Panc1 (cell line): ENCODE data around the gene SRRM3. TPM values are rescaled to one million over a fixed set of nuclear protein-coding genes. Genes with fewer than 3 reads are reported as not detected.
A peak's percentile ranks its signal among the peaks of the same experiment; 100 is the strongest.
"Not testable (repeated sequence)": the region's sequence is repeated elsewhere in the genome, so short reads cannot be mapped to it uniquely, and the experiment has no call there.

Source experiments
- ATAC-seq: fragments of 200-7000 bp; cut with Tn5 transposase; 2 replicates; pipeline ENCODE4 v1.9.1; 2020; ENCODE audit warnings: mild to moderate bottlenecking, moderate library complexity
- BruUV-seq: library from RNA; stranded (reverse); fragments of 400-500 nt; replicated peaks from 2 replicates; lab custom pipeline; 2021; lab: Mats Ljungman, UMichigan
- CTCF ChIA-PET: fragments of 300-600 bp; sonication (Branson Sonifier 250); formaldehyde crosslinking; loops from one replicate; lab custom pipeline; 2022; ENCODE audit warnings: antibody characterized with exemption; lab: Charles Lee
- POLR2A ChIA-PET: fragments of 300-600 bp; sonication (Branson Sonifier 250); formaldehyde crosslinking; loops from one replicate; lab custom pipeline; 2022; ENCODE audit warnings: antibody characterized with exemption; lab: Charles Lee
- DNase-seq: peaks from one replicate; pipeline ENCODE4 v3.0.0-alpha.2; 2010; ENCODE audit warnings: low read depth, low spot score
- H3K27ac ChIP-seq: 2 replicates; pipeline ENCODE4 v1.5.1; 2011; ENCODE audit warnings: mild to moderate bottlenecking, low read length, inconsistent platforms
- H3K27me3 ChIP-seq: fragments of 200-500 bp; sonication (Bioruptor generic); 2 replicates; pipeline ENCODE4 v1.6.0; 2014; ENCODE audit warnings: low read length, inconsistent platforms; ENCODE audit not compliant: control insufficient read depth, insufficient read depth
- H3K36me3 ChIP-seq: fragments of 200-500 bp; sonication (Bioruptor generic); 2 replicates; pipeline ENCODE4 v1.5.1; 2014; ENCODE audit warnings: inconsistent platforms, mild to moderate bottlenecking, low read length, moderate library complexity; ENCODE audit not compliant: control insufficient read depth, insufficient read depth
- H3K4me1 ChIP-seq: 2 replicates; pipeline ENCODE4 v1.5.1; 2011; ENCODE audit warnings: inconsistent platforms, mild to moderate bottlenecking, low read length, moderate library complexity; ENCODE audit not compliant: control insufficient read depth, insufficient read depth
- H3K4me3 ChIP-seq, 2 experiments: 2 replicates each; pipeline ENCODE4 v1.5.1; 2011 to 2012; ENCODE audit warnings: low read depth in 2 of 2, low read length in 2 of 2, mild to moderate bottlenecking in 2 of 2, inconsistent platforms in 1 of 2, moderate library complexity in 1 of 2
- H3K9me3 ChIP-seq: fragments of 200-500 bp; sonication (Bioruptor generic); 2 replicates; pipeline ENCODE4 v1.5.1; 2014; ENCODE audit warnings: low read depth, mild to moderate bottlenecking, inconsistent platforms, low read length, moderate library complexity; ENCODE audit not compliant: control insufficient read depth, insufficient read depth
- POLR2AphosphoS5 ChIP-seq: IDR thresholded peaks from 2 replicates; pipeline ENCODE4 v1.6.1; 2012; ENCODE audit warnings: mild to moderate bottlenecking, low read depth, low read length, moderate library complexity
- SIN3A ChIP-seq: IDR thresholded peaks from 2 replicates; pipeline ENCODE4 v1.6.1; 2012; ENCODE audit warnings: low read depth, mild to moderate bottlenecking, low read length, moderate library complexity, borderline replicate concordance; ENCODE audit not compliant: insufficient read depth
- TCF7L2 ChIP-seq: IDR thresholded peaks from 2 replicates; pipeline ENCODE4 v1.6.1; 2011; ENCODE audit warnings: mild to moderate bottlenecking, low read depth, low read length, inconsistent platforms
- in situ Hi-C: cut with HindIII; loops from 2 replicates; pipeline ENCODE4 v1.10.0; 2016; ENCODE audit warnings: low sequenced_read_pairs, low pct_unique_long_range_greater_than_20kb
- intact Hi-C: fragments of 100-400 bp; cut with micrococcal nuclease; formaldehyde crosslinking; loops from one replicate; pipeline ENCODE4 v1.10.0; 2022; ENCODE audit not compliant: unreplicated experiment
- total RNA-seq: library from RNA; stranded (reverse); gene quantifications from one replicate; pipeline ENCODE4 v1.2.1, GENCODE V29; 2021; ENCODE audit not compliant: unreplicated experiment
- TF ChIP-seq, protein P1 (sequence below): fragments of 450-650 bp; IDR thresholded peaks from 2 replicates; pipeline ENCODE4 v1.5.1; 2017; ENCODE audit warnings: mild to moderate bottlenecking
- TF ChIP-seq, protein P2 (sequence below), 2 experiments: IDR thresholded peaks; 2 replicates each; pipeline ENCODE4 v1.6.1; 2011 to 2012; ENCODE audit warnings: low read depth in 2 of 2, control low read depth in 1 of 2, low read length in 1 of 2, mild to moderate bottlenecking in 1 of 2, moderate library complexity in 1 of 2; ENCODE audit not compliant: insufficient read depth in 1 of 2

SRRM3 gene
- total RNA-seq, 1 experiment from 2014 or later, result 8.5 TPM

DNA sequence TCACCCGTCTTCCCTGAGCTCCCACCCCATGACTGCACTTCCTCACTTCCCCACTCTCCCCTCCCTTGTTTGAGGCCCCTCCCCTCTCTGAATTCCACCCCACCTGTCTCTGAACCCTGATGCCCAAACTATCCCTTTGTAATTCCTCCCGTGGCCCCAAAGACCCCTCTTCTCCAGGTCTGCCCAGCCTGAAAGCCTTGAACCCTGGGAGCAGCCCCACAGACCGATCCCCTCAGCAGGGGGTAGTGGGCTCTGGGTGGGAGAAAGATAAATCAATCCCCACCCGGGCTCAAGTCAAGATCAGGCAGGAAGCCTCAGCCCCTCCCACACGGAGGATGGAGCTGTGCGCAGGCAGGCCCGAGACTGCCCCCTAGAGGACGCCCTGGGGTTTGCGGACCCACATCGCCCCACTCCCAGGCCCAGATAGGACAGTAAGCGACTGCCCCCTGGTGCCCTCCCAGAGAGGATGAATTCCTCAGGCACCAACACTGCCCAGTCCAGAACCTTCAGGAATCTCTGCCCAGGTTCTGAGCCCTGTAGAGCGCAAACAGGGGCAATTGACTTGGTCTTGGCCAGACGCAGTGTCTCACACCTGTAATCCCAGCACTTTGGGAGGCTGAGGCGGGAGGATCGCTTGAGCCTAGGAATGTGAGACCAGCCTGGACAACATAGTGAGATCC is 112.5 kb downstream of the SRRM3 start:
- no peaks in the 10 kb centered on the region for H3K9me3 ChIP-seq
- no peak for DNase-seq
- intact Hi-C loops (loop anchor here (1.0 to 2.0 kb wide), 2 partner anchors 23 to 135 kb away; no protein-coding TSS in a partner anchor), in situ Hi-C loops (no loop called here)
- POLR2A ChIA-PET, result no interaction called here
- H3K27ac ChIP-seq, result peak overlapping the region; percentile 72
- H3K27me3 ChIP-seq, result no peaks in the 10 kb centered on the region
- peaks cover 17% of the 10 kb centered on the region for H3K4me1 ChIP-seq
- no peaks in the 10 kb centered on the region for H3K36me3 ChIP-seq
- peak; percentile 60; the same call in 1 of the 2 replicates for TF ChIP-seq POLR2AphosphoS5
- no peak for TF ChIP-seq TCF7L2
- no peak for TF ChIP-seq SIN3A
- TF ChIP-seq, protein P1, sequence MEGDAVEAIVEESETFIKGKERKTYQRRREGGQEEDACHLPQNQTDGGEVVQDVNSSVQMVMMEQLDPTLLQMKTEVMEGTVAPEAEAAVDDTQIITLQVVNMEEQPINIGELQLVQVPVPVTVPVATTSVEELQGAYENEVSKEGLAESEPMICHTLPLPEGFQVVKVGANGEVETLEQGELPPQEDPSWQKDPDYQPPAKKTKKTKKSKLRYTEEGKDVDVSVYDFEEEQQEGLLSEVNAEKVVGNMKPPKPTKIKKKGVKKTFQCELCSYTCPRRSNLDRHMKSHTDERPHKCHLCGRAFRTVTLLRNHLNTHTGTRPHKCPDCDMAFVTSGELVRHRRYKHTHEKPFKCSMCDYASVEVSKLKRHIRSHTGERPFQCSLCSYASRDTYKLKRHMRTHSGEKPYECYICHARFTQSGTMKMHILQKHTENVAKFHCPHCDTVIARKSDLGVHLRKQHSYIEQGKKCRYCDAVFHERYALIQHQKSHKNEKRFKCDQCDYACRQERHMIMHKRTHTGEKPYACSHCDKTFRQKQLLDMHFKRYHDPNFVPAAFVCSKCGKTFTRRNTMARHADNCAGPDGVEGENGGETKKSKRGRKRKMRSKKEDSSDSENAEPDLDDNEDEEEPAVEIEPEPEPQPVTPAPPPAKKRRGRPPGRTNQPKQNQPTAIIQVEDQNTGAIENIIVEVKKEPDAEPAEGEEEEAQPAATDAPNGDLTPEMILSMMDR, result peak; percentile 100
- TF ChIP-seq, protein P2, sequence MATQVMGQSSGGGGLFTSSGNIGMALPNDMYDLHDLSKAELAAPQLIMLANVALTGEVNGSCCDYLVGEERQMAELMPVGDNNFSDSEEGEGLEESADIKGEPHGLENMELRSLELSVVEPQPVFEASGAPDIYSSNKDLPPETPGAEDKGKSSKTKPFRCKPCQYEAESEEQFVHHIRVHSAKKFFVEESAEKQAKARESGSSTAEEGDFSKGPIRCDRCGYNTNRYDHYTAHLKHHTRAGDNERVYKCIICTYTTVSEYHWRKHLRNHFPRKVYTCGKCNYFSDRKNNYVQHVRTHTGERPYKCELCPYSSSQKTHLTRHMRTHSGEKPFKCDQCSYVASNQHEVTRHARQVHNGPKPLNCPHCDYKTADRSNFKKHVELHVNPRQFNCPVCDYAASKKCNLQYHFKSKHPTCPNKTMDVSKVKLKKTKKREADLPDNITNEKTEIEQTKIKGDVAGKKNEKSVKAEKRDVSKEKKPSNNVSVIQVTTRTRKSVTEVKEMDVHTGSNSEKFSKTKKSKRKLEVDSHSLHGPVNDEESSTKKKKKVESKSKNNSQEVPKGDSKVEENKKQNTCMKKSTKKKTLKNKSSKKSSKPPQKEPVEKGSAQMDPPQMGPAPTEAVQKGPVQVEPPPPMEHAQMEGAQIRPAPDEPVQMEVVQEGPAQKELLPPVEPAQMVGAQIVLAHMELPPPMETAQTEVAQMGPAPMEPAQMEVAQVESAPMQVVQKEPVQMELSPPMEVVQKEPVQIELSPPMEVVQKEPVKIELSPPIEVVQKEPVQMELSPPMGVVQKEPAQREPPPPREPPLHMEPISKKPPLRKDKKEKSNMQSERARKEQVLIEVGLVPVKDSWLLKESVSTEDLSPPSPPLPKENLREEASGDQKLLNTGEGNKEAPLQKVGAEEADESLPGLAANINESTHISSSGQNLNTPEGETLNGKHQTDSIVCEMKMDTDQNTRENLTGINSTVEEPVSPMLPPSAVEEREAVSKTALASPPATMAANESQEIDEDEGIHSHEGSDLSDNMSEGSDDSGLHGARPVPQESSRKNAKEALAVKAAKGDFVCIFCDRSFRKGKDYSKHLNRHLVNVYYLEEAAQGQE (IDR thresholded peaks at IDR 0.05; ENCODE audit: insufficient read depth in 1 of 2, low read depth in 2 of 2, low read length in 1 of 2), result peak in 1 of 2 experiments; percentile 65; a peak in 1 of 4 replicates
- peak; percentile 77 for ATAC-seq
- no TSS peak for BruUV-seq
- peak overlapping the region in 1 of 2 experiments; percentile 33; a peak in 1 of 4 replicates for H3K4me3 ChIP-seq
- CTCF ChIA-PET, result interaction anchor here (0.6 to 2.9 kb wide), 8 partner anchors 10 to 449 kb away, joined by 3 to 23 read pairs (median 8); no protein-coding TSS in a partner anchor

DNA sequence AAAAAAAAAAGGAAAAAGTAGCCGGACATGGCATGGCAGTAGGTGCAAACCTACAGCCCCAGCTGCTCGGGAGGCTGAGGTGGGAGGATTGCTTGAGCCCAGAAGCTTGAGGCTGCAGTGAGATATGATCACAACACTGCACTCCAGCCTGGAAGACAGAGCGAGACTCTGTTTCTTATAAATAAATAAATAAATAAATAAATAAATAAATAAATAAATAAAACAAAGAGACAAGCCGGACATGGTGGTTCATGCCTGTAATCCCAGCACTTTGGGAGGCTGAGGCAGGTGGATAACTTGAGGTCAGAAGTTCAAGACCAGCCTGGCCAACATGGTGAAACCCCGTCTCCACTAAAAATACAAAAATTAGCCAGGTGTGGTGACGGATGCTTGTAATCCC is 113.0 kb downstream of the SRRM3 start:
- CTCF ChIA-PET, result interaction anchor here (0.7 to 2.9 kb wide), 4 partner anchors 10 to 449 kb away, joined by 6 to 23 read pairs (median 9); no protein-coding TSS in a partner anchor
- DNase-seq, H3K27me3 ChIP-seq, BruUV-seq, POLR2A ChIA-PET, ATAC-seq, H3K36me3 ChIP-seq, H3K9me3 ChIP-seq, H3K4me3 ChIP-seq, in situ Hi-C loops: not testable (repeated sequence)
- H3K4me1 ChIP-seq, result peaks cover 19% of the 10 kb centered on the region
- intact Hi-C loops, result loop anchor here (1.0 to 2.0 kb wide), 2 partner anchors 23 to 136 kb away; no protein-coding TSS in a partner anchor
- H3K27ac ChIP-seq, result 0 out of 2 replicates have a peak overlapping the region, but pooled peaks have one; percentile 48

DNA sequence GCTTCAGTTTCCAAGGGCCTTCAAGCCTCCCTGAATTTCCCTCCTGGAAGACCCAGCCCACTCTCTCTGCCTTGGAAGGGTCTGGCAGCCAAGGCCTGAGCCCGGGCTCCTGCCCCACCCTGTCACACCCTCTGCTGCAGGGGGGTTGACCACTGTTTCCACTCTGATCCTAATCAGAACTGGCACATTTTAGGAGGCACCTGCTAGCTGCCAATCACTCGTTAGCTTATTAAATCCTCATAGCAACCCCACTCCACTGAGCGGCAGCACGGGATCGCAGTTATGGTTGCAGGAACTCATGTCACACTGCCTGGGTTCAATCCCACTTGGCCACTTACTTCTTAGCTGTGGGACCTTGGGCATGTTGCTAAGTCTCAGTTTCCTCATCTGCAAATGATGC is 113.7 kb downstream of the SRRM3 start:
- Histone ChIP-seq H3K9me3 (no peaks in the 10 kb centered on the region), H3K4me1 (peaks cover 18% of the 10 kb centered on the region), H3K36me3 (no peaks in the 10 kb centered on the region), H3K27me3 (no peaks in the 10 kb centered on the region), H3K4me3 (no peak overlapping the region), H3K27ac (no peak overlapping the region)
- TF ChIP-seq, protein P1, result no peak
- TF ChIP-seq, protein P2 (IDR thresholded peaks at IDR 0.05; ENCODE audit: insufficient read depth in 1 of 2, low read depth in 2 of 2, low read length in 1 of 2), result no peak
- TF ChIP-seq SIN3A (no peak), TCF7L2 (no peak), POLR2AphosphoS5 (no peak)
- in situ Hi-C loops, result no loop called here
- DNase-seq, result no peak
- ChIA-PET POLR2A (no interaction called here), CTCF (no interaction called here)
- intact Hi-C loops, result loop anchor here (2.0 kb wide), 1 partner anchor 137 kb away; no protein-coding TSS in a partner anchor
- BruUV-seq, result no TSS peak
- no peak for ATAC-seq
